ENCODE measurements around the gene SVOPL. TPM values are rescaled to one million over a fixed set of nuclear protein-coding genes. Genes with fewer than 3 reads are reported as not detected.

Gene SVOPL
- total RNA-seq, 4 donors from 2014 or later = 4.1 to 4.6 TPM; not detected in 2

DNA sequence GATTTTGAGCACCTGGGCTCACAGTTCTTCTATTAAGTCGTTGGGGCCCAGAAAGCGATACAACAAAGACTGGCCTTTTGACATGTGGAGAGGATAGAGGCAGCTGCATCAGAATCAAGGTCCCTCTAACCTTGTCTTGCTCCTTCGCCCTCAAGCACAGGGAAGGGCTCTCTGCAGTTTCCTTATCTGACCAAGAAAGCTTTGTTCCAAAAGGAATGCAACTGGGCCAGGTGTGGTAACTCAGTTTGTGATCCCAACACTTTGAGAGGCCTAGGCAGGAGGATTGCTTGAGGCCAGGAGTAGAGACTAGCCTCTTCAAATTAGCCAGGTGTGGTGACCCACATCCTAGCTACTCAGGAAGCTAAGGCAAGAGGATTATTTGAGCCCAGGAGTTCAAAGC lies 32.2 kb downstream of the SVOPL start:
- Histone ChIP-seq H3K4me1 (peaks cover 0 to 3% (median 0%) of the 10 kb centered on the region in 4 donors), H3K4me3 (no peak overlapping the region), H3K27ac (peak overlapping the region in 3 of 4 donors; percentile 44 to 58 (median 51)), H3K27me3 (no peaks in the 10 kb centered on the region), H3K9me3 (no peaks in the 10 kb centered on the region), H3K36me3 (no peaks in the 10 kb centered on the region)
- TF ChIP-seq POLR2A (IDR thresholded peaks at IDR 0.05) (no peak), POLR2AphosphoS5 (IDR thresholded peaks at IDR 0.05) (no peak), EP300 (IDR thresholded peaks at IDR 0.05; ENCODE audit: low read depth) (no peak)
- TF ChIP-seq, protein P1, sequence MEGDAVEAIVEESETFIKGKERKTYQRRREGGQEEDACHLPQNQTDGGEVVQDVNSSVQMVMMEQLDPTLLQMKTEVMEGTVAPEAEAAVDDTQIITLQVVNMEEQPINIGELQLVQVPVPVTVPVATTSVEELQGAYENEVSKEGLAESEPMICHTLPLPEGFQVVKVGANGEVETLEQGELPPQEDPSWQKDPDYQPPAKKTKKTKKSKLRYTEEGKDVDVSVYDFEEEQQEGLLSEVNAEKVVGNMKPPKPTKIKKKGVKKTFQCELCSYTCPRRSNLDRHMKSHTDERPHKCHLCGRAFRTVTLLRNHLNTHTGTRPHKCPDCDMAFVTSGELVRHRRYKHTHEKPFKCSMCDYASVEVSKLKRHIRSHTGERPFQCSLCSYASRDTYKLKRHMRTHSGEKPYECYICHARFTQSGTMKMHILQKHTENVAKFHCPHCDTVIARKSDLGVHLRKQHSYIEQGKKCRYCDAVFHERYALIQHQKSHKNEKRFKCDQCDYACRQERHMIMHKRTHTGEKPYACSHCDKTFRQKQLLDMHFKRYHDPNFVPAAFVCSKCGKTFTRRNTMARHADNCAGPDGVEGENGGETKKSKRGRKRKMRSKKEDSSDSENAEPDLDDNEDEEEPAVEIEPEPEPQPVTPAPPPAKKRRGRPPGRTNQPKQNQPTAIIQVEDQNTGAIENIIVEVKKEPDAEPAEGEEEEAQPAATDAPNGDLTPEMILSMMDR (IDR thresholded peaks at IDR 0.05) = no peak
- WGBS, 2 donors (ENCODE audit: low coverage in 1 of 2) = 68% methylated on average over 3 of the region's 3 CpGs; no CpG with 5 or more reads in 1 of the 2 donors
- in situ Hi-C loops (cut with MboI; ENCODE audit: low pct_ligation_motif_present in 1 of 4, low pct_unique_long_range_greater_than_20kb in 1 of 4, low sequenced_read_pairs in 3 of 4) = no loop called here
- intact Hi-C loops (cut with DNase I; ENCODE audit: low total_unique reads) = no loop called here
- DNase-seq = no peak

DNA sequence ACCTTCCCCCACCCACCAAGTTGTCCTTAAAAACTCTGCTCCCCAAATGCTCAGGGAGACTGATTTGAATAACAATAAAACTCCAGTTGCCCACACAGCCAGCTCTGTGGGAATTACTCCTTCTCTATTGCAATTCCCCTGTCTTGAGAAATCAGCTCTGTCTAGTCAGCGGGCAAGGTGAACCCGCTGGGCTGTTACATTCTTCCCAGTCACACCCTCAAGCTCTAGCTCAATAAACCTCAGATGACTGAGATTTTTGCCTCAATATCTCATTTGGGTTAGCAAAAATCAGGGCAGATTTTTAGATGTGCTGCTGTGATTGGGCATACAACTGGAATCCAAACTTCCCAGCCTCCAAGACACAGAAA lies 32.9 kb downstream of the SVOPL start:
- Histone ChIP-seq H3K27ac (peak overlapping the region in 1 of 4 donors; percentile 51), H3K4me1 (peaks cover 0 to 3% (median 0%) of the 10 kb centered on the region in 4 donors), H3K27me3 (no peaks in the 10 kb centered on the region), H3K4me3 (no peak overlapping the region), H3K9me3 (no peaks in the 10 kb centered on the region), H3K36me3 (no peaks in the 10 kb centered on the region)
- 96% methylated on average over 2 of the region's 2 CpGs; no CpG with 5 or more reads in 1 of the 2 donors for WGBS, 2 donors (ENCODE audit: low coverage in 1 of 2)
- TF ChIP-seq EP300 (IDR thresholded peaks at IDR 0.05; ENCODE audit: low read depth) (no peak), POLR2AphosphoS5 (IDR thresholded peaks at IDR 0.05) (no peak), POLR2A (IDR thresholded peaks at IDR 0.05) (no peak)
- TF ChIP-seq, protein P1 (IDR thresholded peaks at IDR 0.05) = no peak
- in situ Hi-C loops (cut with MboI; ENCODE audit: low pct_ligation_motif_present in 1 of 4, low pct_unique_long_range_greater_than_20kb in 1 of 4, low sequenced_read_pairs in 3 of 4) (no loop called here), intact Hi-C loops (cut with DNase I; ENCODE audit: low total_unique reads) (no loop called here)
- DNase-seq = no peak

DNA sequence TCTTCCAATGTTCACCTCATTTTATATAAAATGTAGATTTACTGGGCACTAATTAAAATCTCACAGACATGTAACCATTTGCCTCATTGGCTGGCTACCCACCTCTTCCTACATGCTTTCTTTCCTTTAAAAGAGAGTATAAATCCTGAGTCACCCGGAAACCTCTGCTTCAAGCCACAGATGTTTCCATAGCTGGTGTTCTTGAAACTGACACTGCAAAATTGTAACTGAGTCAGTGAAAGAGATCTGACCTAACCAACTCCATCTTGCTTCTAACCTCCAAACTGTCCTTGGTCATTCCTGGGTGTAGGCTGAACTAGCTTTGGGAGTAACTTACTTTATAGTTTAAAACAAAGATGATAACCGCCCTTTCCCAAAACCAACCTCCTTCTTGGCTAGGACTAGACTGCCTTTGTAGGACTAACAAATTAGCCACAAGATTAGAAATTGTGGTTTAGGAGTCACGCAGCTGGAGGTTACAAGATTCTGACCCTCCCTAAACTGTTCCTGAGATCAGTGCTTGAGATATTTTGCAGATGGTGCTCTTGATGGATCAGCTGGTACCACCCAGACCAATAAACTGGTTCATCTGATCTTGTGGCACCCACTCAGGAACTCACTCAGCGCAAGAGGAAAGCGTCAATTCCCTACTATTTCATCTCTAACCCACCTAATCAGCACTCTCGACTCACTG lies 33.5 kb downstream of the SVOPL start:
- Histone ChIP-seq H3K4me3 (no peak overlapping the region), H3K36me3 (no peaks in the 10 kb centered on the region), H3K9me3 (no peaks in the 10 kb centered on the region), H3K4me1 (peaks cover 0 to 3% (median 0%) of the 10 kb centered on the region in 4 donors), H3K27ac (no peak overlapping the region), H3K27me3 (no peaks in the 10 kb centered on the region)
- WGBS, 2 donors (ENCODE audit: low coverage in 1 of 2) = 81 to 92% methylated on average over 5 to 6 of the region's 6 CpGs
- in situ Hi-C loops (cut with MboI; ENCODE audit: low pct_ligation_motif_present in 1 of 4, low pct_unique_long_range_greater_than_20kb in 1 of 4, low sequenced_read_pairs in 3 of 4) = no loop called here
- no peak for DNase-seq
- intact Hi-C loops (cut with DNase I; ENCODE audit: low total_unique reads) = no loop called here
- TF ChIP-seq POLR2AphosphoS5 (IDR thresholded peaks at IDR 0.05) (no peak), POLR2A (IDR thresholded peaks at IDR 0.05) (no peak)
- TF ChIP-seq, protein P1 (IDR thresholded peaks at IDR 0.05) = no peak

DNA sequence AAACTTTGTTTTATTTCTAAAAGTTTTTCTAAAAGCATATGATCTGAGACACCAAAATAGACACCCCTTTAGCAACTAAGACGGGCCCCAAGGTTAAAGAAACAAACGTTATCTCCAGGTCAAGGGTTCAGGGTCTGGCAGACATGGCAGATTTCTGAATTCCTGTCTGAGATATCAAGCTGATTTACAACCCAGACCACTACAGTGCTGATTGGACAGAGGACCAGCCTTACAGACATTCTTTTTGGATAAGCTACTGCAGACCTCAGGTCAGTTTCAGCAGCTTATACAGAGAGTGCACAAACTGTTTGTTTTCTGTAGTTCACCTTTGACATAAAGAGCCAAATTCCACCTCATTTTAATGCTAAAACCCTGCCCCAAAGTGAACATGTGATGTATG lies 34.8 kb downstream of the SVOPL start:
- in situ Hi-C loops (cut with MboI; ENCODE audit: low pct_ligation_motif_present in 1 of 4, low pct_unique_long_range_greater_than_20kb in 1 of 4, low sequenced_read_pairs in 3 of 4) (no loop called here), intact Hi-C loops (cut with DNase I; ENCODE audit: low total_unique reads) (no loop called here)
- no peaks in the 10 kb centered on the region for H3K36me3 ChIP-seq
- no peaks in the 10 kb centered on the region for H3K27me3 ChIP-seq
- H3K27ac ChIP-seq = no peak overlapping the region
- no peak overlapping the region for H3K4me3 ChIP-seq
- DNase-seq = no peak
- no peaks in the 10 kb centered on the region for H3K9me3 ChIP-seq
- peaks cover 0 to 3% (median 0%) of the 10 kb centered on the region in 4 donors for H3K4me1 ChIP-seq
- TF ChIP-seq POLR2AphosphoS5 (IDR thresholded peaks at IDR 0.05) (no peak), POLR2A (IDR thresholded peaks at IDR 0.05) (no peak), EP300 (IDR thresholded peaks at IDR 0.05; ENCODE audit: low read depth) (no peak)
- TF ChIP-seq, protein P1 (IDR thresholded peaks at IDR 0.05) = no peak
- 11 to 20% methylated on average over 2 of the region's 2 CpGs for WGBS, 2 donors (ENCODE audit: low coverage in 1 of 2)

All from transverse colon (tissue), 4 donors.